ENCODE measurements around the gene CAMKMT.

Gene CAMKMT

GRCh38 chr2:44767691-44768090 is 405.9 kb downstream of the CAMKMT start:
- TF ChIP-seq EZH2 (optimal IDR thresholded peaks at IDR 0.05; ENCODE audit: low read depth, low read length) (no peak), EZH2phosphoT487 (IDR thresholded peaks at IDR 0.05; ENCODE audit: low read length) (no peak), CTCF (IDR thresholded peaks at IDR 0.05; ENCODE audit: low read length) (no peak)
- no peak for DNase-seq
- Histone ChIP-seq H3K27ac (ENCODE audit: low read length) (no peak overlapping the region), H3K79me2 (ENCODE audit: low read length) (no peaks in the 10 kb centered on the region), H3K9me3 (replicated peaks; ENCODE audit: insufficient read depth, low read length) (no peaks in the 10 kb centered on the region), H3K4me3 (ENCODE audit: low read length) (no peak overlapping the region), H3K4me2 (ENCODE audit: low read depth, low read length) (no peak overlapping the region), H3K9me2 (replicated peaks; ENCODE audit: insufficient read depth, low read length) (no peaks in the 10 kb centered on the region), H3K9ac (ENCODE audit: low read length) (no peak overlapping the region), H3F3A (ENCODE audit: insufficient read depth, low read length) (no peaks in the 10 kb centered on the region), H4K20me1 (ENCODE audit: insufficient read depth, low read length) (no peaks in the 10 kb centered on the region), H3K27me3 (replicated peaks; ENCODE audit: insufficient read depth, low read length) (no peaks in the 10 kb centered on the region), H3K36me3 (replicated peaks; ENCODE audit: insufficient read depth, low read length) (no peaks in the 10 kb centered on the region), H3K4me1 (ENCODE audit: low read length) (no peaks in the 10 kb centered on the region), H2AFZ (ENCODE audit: low read length) (no peak overlapping the region)

- H3K4me2 ChIP-seq (ENCODE audit: low read depth, low read length): no peak overlapping the region
- no peaks in the 10 kb centered on the region for H3F3A ChIP-seq (ENCODE audit: insufficient read depth, low read length)
- no peak overlapping the region for H3K27ac ChIP-seq (ENCODE audit: low read length)
- TF ChIP-seq EZH2phosphoT487 (IDR thresholded peaks at IDR 0.05; ENCODE audit: low read length) (no peak), EZH2 (optimal IDR thresholded peaks at IDR 0.05; ENCODE audit: low read depth, low read length) (no peak), CTCF (IDR thresholded peaks at IDR 0.05; ENCODE audit: low read length) (no peak)
- no peak for DNase-seq
- H3K36me3 ChIP-seq (replicated peaks; ENCODE audit: insufficient read depth, low read length): no peaks in the 10 kb centered on the region
- no peaks in the 10 kb centered on the region for H3K27me3 ChIP-seq (replicated peaks; ENCODE audit: insufficient read depth, low read length)
- no peak overlapping the region for H3K9ac ChIP-seq (ENCODE audit: low read length)
- H3K9me3 ChIP-seq (replicated peaks; ENCODE audit: insufficient read depth, low read length): no peaks in the 10 kb centered on the region
- H2AFZ ChIP-seq (ENCODE audit: low read length): no peak overlapping the region
- H3K4me1 ChIP-seq (ENCODE audit: low read length): no peaks in the 10 kb centered on the region
- no peak overlapping the region for H3K4me3 ChIP-seq (ENCODE audit: low read length)
- H3K9me2 ChIP-seq (replicated peaks; ENCODE audit: insufficient read depth, low read length): no peaks in the 10 kb centered on the region
- no peaks in the 10 kb centered on the region for H3K79me2 ChIP-seq (ENCODE audit: low read length)
- H4K20me1 ChIP-seq (ENCODE audit: insufficient read depth, low read length): no peaks in the 10 kb centered on the region
Observed at GRCh38 chr2:44768438-44769236, 406.9 kb downstream of the CAMKMT start.

- no peak overlapping the region for H3K9ac ChIP-seq (ENCODE audit: low read length)
- H2AFZ ChIP-seq (ENCODE audit: low read length): no peak overlapping the region
- no peaks in the 10 kb centered on the region for H3K79me2 ChIP-seq (ENCODE audit: low read length)
- DNase-seq: no peak
- H3K4me2 ChIP-seq (ENCODE audit: low read depth, low read length): no peak overlapping the region
- H3K9me3 ChIP-seq (replicated peaks; ENCODE audit: insufficient read depth, low read length): no peaks in the 10 kb centered on the region
- no peaks in the 10 kb centered on the region for H3K36me3 ChIP-seq (replicated peaks; ENCODE audit: insufficient read depth, low read length)
- H4K20me1 ChIP-seq (ENCODE audit: insufficient read depth, low read length): no peaks in the 10 kb centered on the region
- no peaks in the 10 kb centered on the region for H3K9me2 ChIP-seq (replicated peaks; ENCODE audit: insufficient read depth, low read length)
- TF ChIP-seq EZH2 (optimal IDR thresholded peaks at IDR 0.05; ENCODE audit: low read depth, low read length) (no peak), CTCF (IDR thresholded peaks at IDR 0.05; ENCODE audit: low read length) (no peak), EZH2phosphoT487 (IDR thresholded peaks at IDR 0.05; ENCODE audit: low read length) (no peak)
- no peaks in the 10 kb centered on the region for H3K27me3 ChIP-seq (replicated peaks; ENCODE audit: insufficient read depth, low read length)
- H3K27ac ChIP-seq (ENCODE audit: low read length): no peak overlapping the region
- no peaks in the 10 kb centered on the region for H3F3A ChIP-seq (ENCODE audit: insufficient read depth, low read length)
- no peaks in the 10 kb centered on the region for H3K4me1 ChIP-seq (ENCODE audit: low read length)
- no peak overlapping the region for H3K4me3 ChIP-seq (ENCODE audit: low read length)
Observed at GRCh38 chr2:44769349-44770011, 407.7 kb downstream of the CAMKMT start.
